Stomach smooth muscle (tissue), 2 donors: Measurements from ENCODE around the gene NPFFR1.
"Not testable (repeated sequence)": the region's sequence is repeated elsewhere in the genome, so short reads cannot be mapped to it uniquely, and the experiment has no call there.

Source experiments
- H3K27ac ChIP-seq: one replicate; pipeline ENCODE4 v1.7.0; 2013; ENCODE audit warnings: mild to moderate bottlenecking, low read length, inconsistent platforms
- H3K27me3 ChIP-seq, 2 donors: one replicate each; pipeline ENCODE4 v1.7.0; 2013; ENCODE audit warnings: low read length in 2 of 2; ENCODE audit not compliant: insufficient read depth in 2 of 2, control insufficient read depth in 1 of 2
- H3K36me3 ChIP-seq, 2 donors: one replicate each; pipeline ENCODE4 v1.7.0; 2013; ENCODE audit warnings: low read length in 2 of 2; ENCODE audit not compliant: control insufficient read depth in 2 of 2, insufficient read depth in 2 of 2
- H3K4me1 ChIP-seq: one replicate; pipeline ENCODE4 v1.7.0; 2013; ENCODE audit warnings: low read length; ENCODE audit not compliant: control insufficient read depth, insufficient read depth
- H3K4me3 ChIP-seq, 2 donors: one replicate each; pipeline ENCODE4 v1.7.0; 2013; ENCODE audit warnings: low read length in 2 of 2
- H3K9ac ChIP-seq, 2 donors: one replicate each; pipeline ENCODE4 v1.7.0; 2013; ENCODE audit warnings: low read length in 2 of 2, mild to moderate bottlenecking in 1 of 2
- H3K9me3 ChIP-seq, 2 donors: one replicate each; pipeline ENCODE4 v1.7.0; 2013; ENCODE audit warnings: low read length in 2 of 2; ENCODE audit not compliant: control insufficient read depth in 2 of 2
- donor health status: healthy.
- donor health status: Pancreatic carcinoma.

NPFFR1 gene

GRCh38 chr10:70270952-70271351 is 12.9 kb downstream of the NPFFR1 start:
- H3K4me1 ChIP-seq = no peaks in the 10 kb centered on the region
- no peak overlapping the region for H3K4me3 ChIP-seq
- peaks cover 0 to 7% of the 10 kb centered on the region in 2 donors for H3K9me3 ChIP-seq
- H3K27ac ChIP-seq = no peak overlapping the region
- no peaks in the 10 kb centered on the region for H3K36me3 ChIP-seq
- no peak overlapping the region for H3K9ac ChIP-seq
- no peaks in the 10 kb centered on the region for H3K27me3 ChIP-seq

- no peaks in the 10 kb centered on the region for H3K27me3 ChIP-seq
- H3K4me3 ChIP-seq = no peak overlapping the region
- no peaks in the 10 kb centered on the region for H3K36me3 ChIP-seq
- H3K9me3 ChIP-seq = no peaks in the 10 kb centered on the region
- no peaks in the 10 kb centered on the region for H3K4me1 ChIP-seq
- H3K9ac ChIP-seq = no peak overlapping the region
- H3K27ac ChIP-seq = no peak overlapping the region
Measured at GRCh38 chr10:70269741-70270140, 14.1 kb downstream of the NPFFR1 start.

GRCh38 chr10:70268376-70268775 is 15.4 kb downstream of the NPFFR1 start:
- no peaks in the 10 kb centered on the region for H3K4me1 ChIP-seq
- no peak overlapping the region for H3K9ac ChIP-seq
- H3K4me3 ChIP-seq = no peak overlapping the region
- no peaks in the 10 kb centered on the region for H3K9me3 ChIP-seq
- H3K27ac ChIP-seq = no peak overlapping the region
- H3K36me3 ChIP-seq = no peaks in the 10 kb centered on the region
- no peaks in the 10 kb centered on the region for H3K27me3 ChIP-seq

DNA sequence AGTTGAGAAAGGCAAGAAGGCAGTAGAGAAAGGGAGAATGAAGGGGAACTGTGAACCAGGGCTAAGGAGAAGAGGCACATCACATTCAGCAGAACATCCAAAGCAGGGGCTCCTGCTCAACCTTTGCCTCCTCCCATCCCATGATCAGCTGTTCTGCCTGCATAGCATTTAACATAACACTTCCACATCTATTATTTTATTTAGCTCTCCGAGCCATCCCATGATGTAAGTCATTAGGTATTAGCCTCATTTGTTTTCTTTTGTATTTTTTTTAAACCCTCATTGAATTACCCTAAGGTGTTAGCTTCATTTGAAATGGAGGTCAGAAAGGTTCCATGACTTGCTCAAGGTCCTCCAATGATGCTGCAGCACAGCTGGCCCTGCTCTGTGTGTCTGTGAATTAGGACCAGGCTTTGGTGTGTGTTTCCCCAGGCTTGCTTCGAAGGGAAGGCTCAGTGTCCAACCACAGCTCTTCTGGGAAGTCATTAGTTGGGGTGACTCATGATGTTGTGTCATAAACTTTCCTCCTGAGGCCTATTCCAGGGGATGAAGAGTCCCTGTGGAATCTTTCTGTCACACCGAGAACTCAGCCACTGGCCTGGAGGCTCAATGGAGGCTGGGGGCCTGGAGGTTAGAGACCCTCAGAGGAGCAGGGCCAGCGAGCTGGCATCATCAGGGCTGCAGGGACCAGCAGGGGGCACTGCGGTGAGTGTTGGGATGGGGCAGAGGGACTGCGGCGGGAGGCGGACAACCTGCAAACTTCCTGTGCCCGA is 16.5 kb downstream of the NPFFR1 start:
- Histone ChIP-seq H3K4me3 (no peak overlapping the region), H3K4me1 (no peaks in the 10 kb centered on the region), H3K9ac (no peak overlapping the region), H3K36me3 (no peaks in the 10 kb centered on the region), H3K27ac (no peak overlapping the region), H3K27me3 (no peaks in the 10 kb centered on the region), H3K9me3 (no peaks in the 10 kb centered on the region)

DNA sequence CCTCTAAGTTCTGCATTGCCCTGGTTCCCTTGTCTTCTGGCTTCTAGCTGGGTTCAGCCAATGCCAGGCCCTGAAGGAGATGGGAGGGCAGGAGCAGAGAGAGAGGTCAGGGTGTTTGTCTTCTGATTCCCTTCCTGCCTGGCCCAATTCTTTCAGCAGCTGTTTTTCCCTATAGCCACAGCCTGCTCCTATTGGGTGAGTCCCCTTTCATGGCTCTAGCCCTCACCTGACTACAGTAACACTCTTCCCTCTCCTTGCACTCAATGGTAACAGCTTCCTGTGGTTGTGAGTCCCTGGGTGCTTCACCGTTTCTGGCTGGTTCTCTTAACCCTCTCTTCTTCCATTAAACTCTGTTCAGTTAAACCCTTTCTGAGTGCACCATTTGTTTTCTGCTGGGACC is 17.1 kb downstream of the NPFFR1 start:
- Histone ChIP-seq H3K4me3 (no peak overlapping the region), H3K27me3 (peaks cover 0 to 2% of the 10 kb centered on the region in 2 donors), H3K36me3 (no peaks in the 10 kb centered on the region), H3K27ac (no peak overlapping the region), H3K9me3 (no peaks in the 10 kb centered on the region), H3K4me1 (no peaks in the 10 kb centered on the region), H3K9ac (no peak overlapping the region)

GRCh38 chr10:70266056-70266455 is 17.7 kb downstream of the NPFFR1 start:
- H3K27ac ChIP-seq = no peak overlapping the region
- H3K4me1 ChIP-seq = no peaks in the 10 kb centered on the region
- H3K36me3 ChIP-seq = no peaks in the 10 kb centered on the region
- H3K27me3 ChIP-seq = peaks cover 3 to 6% of the 10 kb centered on the region in 2 donors
- H3K9ac ChIP-seq = no peak overlapping the region
- H3K4me3 ChIP-seq = no peak overlapping the region
- H3K9me3 ChIP-seq = no peaks in the 10 kb centered on the region

- Histone ChIP-seq H3K4me1 (no peaks in the 10 kb centered on the region), H3K9me3 (no peaks in the 10 kb centered on the region), H3K9ac (no peak overlapping the region)
Measured at GRCh38 chr10:70265032-70265689, 18.6 kb downstream of the NPFFR1 start.

DNA sequence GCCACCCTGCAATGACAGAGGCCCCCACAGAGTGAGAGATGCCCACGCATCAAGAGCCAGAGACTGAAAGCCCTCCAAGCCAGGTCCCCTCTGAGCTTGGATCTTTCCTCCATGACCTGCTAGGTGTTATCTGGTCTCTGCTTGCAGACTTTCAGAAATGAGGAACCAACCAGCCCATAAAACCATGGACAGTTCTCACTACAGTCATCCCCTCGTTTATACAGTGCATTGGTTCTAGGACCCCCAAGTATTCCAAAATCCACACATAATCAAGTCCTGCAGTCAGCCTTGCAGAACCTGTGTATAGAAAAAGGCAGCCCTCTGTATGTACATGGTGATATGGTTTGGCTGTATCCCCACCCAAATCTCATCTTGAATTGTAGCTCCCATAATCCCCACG is 23.1 kb downstream of the NPFFR1 start:
- Histone ChIP-seq H3K9me3 (no peaks in the 10 kb centered on the region), H3K27me3 (peaks cover 9 to 18% of the 10 kb centered on the region in 2 donors)

More at GRCh38 chr10:70265032-70265689, 18.6 kb downstream of the NPFFR1 start:
- Histone ChIP-seq H3K27me3 (peaks cover 6 to 12% of the 10 kb centered on the region in 2 donors), H3K27ac (no peak overlapping the region), H3K4me3 (no peak overlapping the region), H3K36me3 (no peaks in the 10 kb centered on the region)

GRCh38 chr10:70260259-70260658 is 23.5 kb downstream of the NPFFR1 start:
- no peak overlapping the region for H3K4me3 ChIP-seq
- H3K27me3 ChIP-seq = peaks cover 14 to 22% of the 10 kb centered on the region in 2 donors
- H3K9me3 ChIP-seq = no peaks in the 10 kb centered on the region
- no peak overlapping the region for H3K9ac ChIP-seq
- H3K4me1 ChIP-seq = peaks cover 5% of the 10 kb centered on the region
- H3K27ac ChIP-seq = no peak overlapping the region
- no peaks in the 10 kb centered on the region for H3K36me3 ChIP-seq

More for the DNA sequence above, 23.1 kb downstream of the NPFFR1 start:
- H3K4me1 ChIP-seq = peaks cover under 1% of the 10 kb centered on the region
- H3K4me3 ChIP-seq = no peak overlapping the region
- no peak overlapping the region for H3K9ac ChIP-seq
- H3K36me3 ChIP-seq = no peaks in the 10 kb centered on the region
- H3K27ac ChIP-seq = no peak overlapping the region

DNA sequence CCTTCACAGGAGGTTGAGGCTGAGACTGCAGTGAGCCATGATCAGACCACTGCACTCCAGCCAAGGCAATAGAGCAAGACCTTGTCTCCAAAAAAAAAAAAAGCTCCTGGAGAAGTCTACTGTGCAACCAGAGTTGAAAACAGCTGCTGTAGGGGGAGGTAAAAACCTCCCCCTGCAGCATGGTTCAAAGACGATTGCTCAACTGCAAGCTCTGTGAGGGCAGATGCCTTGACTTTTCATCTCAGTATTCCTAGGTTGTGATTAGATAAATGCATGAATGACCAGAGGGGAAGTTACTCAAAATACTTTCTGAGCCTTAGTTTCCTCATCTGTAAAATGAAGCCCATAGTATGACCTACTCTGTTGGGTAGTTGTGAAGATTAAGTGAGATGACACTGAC is 25.6 kb downstream of the NPFFR1 start:
- Histone ChIP-seq H3K9ac (no peak overlapping the region), H3K4me1 (peaks cover 6% of the 10 kb centered on the region), H3K27ac (no peak overlapping the region), H3K27me3 (peaks cover 31 to 32% of the 10 kb centered on the region in 2 donors), H3K9me3 (no peaks in the 10 kb centered on the region), H3K36me3 (no peaks in the 10 kb centered on the region), H3K4me3 (no peak overlapping the region)

DNA sequence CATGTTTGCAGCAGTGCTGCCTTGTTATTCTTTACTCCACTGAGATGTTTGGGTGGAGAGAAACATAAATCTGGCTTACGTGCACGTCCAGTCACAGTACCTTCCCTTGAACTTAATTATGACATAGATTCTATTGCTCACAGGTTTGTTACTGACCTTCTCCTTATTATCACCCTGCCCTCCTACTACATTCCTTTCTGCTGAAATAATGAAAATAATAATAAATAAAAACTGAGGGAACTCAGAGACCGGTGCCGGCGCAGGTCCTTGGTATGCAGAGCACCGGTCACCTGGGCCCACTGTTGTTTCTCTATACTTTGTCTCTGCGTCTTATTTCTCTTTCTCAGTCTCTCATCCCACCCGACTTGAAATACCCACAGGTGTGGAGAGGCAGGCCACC is 26.0 kb downstream of the NPFFR1 start:
- H3K9ac ChIP-seq, H3K4me1 ChIP-seq, H3K4me3 ChIP-seq, H3K9me3 ChIP-seq, H3K36me3 ChIP-seq, H3K27ac ChIP-seq: not testable (repeated sequence)
- H3K27me3 ChIP-seq = peaks cover 31 to 32% of the 10 kb centered on the region in 2 donors
